Daoy (cell line): ENCODE measurements around the gene REP15. TPM values are rescaled to one million over a fixed set of nuclear protein-coding genes. Genes with fewer than 3 reads are reported as not detected.
"Not testable (repeated sequence)": the region's sequence is repeated elsewhere in the genome, so short reads cannot be mapped to it uniquely, and the experiment has no call there.

Experiments
- DNase-seq: peaks from one replicate; pipeline ENCODE4 v3.0.0-alpha.2; 2015; ENCODE audit warnings: low read depth
- total RNA-seq: library from RNA; depleted of rRNA; stranded (reverse); fragments of >200 nt; shearing (Covaris generic); gene quantifications from 2 replicates; pipeline ENCODE4 v1.2.3, GENCODE V29; 2014

REP15 gene
- total RNA-seq, 1 experiment from 2014 or later, result 1.8 TPM

DNA sequence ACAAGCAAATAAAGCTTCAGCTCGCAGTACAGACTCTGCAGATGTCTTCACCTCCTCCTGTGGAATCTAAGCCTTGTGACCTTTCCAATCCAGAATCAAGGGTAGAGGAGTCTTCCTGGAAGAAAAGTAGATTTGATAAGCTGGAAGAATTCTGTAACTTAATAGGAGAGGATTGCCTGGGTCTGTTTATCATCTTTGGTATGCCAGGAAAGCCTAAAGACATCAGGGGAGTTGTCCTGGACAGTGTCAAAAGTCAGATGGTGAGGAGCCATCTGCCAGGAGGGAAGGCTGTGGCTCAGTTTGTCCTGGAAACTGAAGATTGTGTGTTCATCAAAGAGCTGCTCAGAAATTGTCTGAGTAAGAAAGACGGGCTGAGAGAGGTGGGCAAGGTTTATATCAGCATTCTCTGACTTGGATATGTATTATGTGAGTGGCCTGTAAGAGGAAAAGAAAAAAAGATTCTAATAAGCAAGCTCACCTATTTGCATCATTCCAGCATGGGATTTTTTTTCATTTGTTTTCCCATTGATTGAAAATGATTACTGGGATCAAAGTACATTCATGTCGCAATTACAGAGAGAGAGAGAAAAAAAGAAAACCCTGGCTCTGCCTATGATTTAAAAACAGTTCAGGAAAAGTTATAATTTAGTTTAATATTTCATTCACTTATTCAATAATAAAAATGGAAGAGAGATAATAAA, 767 bp downstream of the REP15 start:
- no peak for DNase-seq

DNA sequence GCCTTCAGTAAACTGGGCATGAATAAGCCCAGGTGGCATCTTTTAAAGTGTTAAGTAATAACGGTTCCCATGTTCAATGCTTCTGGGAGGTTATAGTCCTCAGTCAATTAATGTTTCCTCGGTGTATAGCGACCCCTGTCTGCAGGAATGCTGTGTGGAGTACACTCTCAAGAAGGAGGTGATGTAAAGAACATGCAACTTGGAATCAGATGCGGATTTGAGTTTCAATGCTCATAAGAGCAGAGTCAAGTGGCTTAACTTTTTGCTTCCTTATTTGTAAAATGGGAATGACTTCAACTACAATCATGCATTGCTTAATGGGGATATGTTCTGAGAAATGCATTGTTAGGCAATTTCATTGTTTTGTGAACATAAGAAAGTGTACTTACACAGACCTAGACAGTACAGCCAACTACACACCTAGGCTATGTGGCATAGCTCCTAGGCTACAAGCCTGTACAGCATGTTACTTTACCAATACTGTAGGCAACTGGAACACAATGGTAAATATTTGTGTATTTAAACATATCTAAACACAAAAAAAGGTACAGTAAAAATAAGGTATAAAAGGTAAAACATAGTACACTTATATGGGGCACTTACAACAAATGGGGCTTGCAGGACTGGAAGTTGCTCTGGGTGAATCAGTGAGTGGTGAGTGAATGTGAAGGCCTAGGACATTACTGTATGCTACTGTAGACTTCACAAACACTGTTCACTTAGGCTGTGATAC, 7.6 kb downstream of the REP15 start:
- peak; percentile 73 for DNase-seq

DNA sequence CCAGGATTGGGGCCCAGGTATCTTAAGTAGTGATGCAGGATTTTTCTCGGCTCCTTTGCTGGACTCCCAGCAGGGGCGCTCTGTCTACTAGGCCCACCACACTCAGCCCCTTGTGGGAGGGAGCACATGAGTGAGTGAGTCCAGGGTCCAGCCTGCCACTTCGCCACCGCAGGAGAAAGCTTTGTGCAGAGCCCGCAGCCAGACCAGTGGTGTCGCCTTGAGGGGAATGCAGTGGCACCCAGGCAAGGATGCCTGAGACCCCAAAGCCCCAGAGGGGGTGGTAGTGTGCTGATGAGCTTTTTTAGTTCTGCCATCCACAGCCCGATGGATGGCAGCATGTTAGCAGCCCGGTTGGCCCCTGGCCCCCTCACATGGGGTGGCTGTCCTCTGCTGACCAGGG, 9.0 kb downstream of the REP15 start:
- DNase-seq, result no peak

DNA sequence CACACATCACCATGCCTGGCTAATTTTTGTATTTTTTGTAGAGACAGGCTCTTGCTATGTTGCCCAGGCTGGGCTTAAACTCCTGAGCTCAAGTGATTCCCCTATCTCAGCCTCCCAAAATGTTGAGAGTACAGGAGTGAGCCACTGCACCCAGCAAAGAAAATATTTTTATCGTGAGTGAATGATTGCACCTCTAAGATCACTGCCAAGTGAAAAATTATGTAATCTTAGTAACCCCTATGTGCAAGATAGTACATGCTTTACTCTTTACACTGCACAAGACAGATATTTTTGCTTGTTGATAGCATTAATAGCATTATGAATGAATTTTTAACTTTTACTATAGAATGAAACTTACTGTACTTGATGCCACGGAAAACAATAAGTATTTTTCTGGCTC, 11.0 kb downstream of the REP15 start:
- no peak for DNase-seq

DNA sequence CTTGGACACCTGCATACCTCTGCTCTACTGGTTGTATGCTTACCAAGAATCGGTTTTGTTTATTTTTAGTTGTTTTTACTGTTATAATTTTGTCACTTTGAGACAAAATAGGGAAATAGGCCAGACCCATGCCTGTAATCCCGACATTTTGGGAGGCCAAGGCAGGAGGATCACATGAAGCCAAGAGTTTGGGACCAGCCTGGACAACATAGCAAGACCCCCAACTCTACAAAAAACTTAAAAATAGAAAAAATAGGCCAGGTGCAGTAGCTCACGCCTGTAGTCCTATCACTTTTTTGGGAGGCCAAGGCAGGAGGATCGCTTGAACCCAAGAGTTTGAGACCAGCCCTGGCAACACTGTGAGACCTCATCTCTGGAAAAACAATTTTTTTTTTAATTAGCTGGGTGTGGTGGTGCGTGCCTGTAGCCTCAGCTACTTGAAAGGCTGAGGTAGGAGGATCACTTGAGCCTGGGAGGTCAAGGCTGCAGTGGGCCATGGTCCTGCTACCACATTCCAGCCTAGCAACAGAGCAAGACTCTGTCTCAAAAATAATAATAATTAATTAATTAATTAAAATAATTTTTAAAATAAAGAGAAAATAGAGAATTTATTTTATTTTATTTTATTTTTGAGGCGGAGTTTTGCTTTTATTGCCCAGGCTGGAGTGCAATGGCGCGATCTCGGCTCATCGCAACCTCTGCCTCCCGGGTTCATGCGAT, 13.1 kb downstream of the REP15 start:
- DNase-seq, result no peak

DNA sequence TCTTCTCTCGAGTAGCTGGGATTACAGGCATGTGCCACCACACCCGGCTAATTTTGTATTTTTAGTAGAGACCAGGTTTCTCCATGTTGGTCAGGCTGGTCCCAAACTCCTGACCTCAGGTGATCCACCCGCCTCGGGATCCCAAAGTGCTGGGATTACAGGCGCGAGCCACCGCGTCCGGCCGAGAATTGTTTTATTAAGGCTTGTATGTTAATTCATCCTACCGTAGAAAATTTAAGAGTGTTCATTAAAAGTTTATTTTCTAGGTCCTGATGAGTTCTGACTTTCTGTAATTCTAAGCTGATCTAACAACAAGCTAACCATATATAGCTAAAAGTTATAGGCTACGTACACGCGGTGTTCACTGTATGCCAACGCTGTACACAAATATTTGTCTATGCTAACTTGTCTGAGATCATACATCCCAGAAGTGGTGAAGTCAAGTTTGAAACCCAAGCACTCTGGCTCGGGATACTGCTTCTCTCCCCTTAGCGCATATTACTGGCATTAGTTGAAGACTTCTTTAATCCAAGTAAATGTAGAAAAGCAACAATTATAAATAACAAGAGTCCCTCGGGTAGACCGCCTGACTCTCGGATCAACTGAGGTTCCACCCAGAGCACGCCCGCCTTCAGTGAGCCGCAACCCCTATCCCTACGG, 13.8 kb downstream of the REP15 start:
- DNase-seq, result peak; percentile 29

DNA sequence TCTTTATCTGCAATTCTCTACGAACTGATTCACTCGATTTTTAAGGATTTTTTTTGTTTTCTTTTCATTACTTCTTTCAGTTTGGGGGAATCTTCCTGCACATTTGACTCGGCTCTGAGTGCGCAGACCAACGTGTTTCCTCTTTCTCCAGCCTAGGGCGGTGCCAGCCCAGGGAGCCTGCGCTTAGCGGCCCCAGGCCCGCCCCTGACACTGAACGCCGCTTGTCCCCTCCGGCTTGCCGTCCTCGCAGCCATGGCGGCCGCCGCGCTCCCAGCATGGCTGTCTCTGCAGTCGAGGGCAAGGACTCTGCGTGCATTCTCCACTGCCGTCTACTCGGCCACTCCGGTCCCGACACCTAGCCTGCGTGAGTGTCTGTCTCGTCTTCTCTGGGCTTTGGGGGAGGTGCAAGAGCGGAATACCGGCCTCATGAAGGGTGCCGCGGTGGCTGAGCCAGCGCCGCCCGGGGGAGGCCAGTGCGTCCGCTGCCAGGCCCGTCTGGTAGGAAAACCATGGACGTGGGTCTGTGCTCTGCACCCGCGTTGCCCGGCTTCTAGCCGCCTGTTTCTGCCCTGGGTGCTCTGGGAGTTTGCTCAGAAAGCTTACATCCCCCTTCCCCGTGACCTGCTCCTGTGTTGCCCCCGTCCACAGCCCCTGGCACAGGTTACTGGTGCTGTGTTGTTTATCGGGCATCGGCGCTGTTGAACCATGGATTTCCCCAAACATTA, 14.5 kb downstream of the REP15 start, which contains the start of gene MRPS35:
MRPS35 (plus strand) TSS at position 241 of the 725 bp plus-strand sequence; CDS start at position 253, 12 bp downstream.
- DNase-seq, result peak; percentile 97

DNA sequence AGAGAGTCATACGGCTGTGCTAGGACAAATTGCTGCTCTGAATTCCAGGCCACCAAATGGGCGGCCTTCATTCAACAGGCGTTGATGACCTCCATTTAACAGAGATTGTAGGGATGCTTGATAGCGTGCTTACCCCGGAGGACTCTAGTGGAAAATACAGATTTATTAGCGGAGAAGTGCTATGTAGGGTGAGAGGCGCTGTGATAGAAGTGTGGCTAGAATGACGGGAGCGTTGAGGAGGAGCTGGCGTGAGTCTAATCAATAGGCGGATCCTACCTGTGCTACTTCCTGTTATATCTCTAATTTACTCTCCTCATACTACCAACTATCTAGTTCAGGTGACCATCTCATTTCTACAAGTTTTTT, 15.1 kb downstream of the REP15 start:
- DNase-seq, result no peak

DNA sequence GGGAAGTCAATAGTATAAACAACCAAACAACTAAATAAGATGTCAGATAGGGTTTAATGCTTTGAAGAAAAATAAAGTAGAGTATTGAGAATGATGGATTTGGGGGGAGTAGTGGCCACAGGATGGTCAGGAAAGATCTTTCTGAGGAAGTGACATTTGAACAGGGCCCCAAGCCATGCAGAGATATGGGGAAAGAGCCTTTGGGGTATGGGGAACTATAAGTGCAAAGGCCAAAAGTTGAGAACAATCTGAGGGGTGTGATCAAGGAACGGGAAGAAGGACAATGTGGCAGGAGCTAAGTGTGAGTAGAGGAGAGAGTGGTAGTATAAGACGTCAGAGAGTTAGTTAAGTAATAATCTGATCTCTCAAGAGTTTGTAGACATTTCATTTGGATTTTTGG, 15.7 kb downstream of the REP15 start:
- DNase-seq, result no peak

DNA sequence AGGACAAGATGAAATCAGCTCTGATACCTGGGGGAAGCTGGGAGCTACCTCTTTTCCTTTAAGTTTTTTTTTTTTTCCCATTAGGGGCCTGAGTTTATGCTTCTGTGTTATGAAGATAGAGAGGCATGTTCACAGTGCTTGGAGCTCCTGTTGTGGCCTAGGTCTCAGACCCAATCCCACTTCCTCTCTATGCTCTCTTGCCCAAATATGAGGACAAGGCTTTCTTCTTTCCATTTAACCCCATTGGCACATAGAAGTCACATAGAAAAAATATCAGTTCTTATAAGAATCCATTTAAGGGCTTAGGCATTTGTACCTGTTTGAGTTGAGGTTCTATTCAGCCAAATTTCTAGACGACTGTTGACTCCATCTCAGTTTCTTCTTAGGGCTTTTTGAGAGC, 27.0 kb downstream of the REP15 start:
- no peak for DNase-seq

DNA sequence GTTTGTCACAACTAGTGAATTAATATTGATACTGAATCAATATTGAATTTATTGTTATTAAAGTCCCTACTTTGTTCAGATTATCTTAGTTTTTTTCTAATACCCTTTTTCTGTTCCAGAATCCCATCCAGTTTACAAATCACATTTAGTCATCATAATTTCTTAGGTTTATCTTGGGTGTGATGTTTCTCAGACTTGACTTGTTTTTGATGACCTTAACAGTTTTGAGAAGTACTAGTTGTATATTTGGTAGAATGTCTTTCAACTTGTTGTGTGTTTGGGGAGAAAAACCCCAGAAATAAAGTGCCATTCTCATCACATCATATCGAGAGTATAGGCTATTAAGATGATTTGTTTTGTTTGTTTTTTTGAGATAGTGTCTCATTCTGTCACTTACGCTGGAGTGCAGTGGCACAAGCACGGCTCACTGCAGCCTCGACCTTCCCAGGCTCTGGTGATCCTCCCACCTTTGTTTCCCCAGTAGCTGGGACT, 33.9 kb downstream of the REP15 start:
- no peak for DNase-seq

DNA sequence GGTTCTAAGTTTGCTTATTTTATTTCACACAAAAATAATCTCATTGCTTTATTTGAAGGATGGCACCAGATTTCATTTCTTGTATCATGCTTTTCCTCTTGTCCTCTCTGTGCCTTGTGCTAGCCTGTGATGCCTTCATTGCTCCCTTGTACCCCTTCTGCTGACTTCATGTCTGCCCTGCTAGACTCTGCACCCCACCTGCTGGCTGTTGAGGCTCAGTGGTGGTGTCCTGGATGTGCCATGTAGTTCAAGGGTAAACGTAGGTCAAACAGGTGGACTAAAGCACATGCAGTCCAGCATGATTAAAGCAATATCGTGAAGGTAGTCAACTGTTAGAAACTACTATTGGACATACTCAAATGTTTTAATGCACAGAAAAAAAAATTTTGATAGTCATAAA, 36.0 kb downstream of the REP15 start:
- no peak for DNase-seq

DNA sequence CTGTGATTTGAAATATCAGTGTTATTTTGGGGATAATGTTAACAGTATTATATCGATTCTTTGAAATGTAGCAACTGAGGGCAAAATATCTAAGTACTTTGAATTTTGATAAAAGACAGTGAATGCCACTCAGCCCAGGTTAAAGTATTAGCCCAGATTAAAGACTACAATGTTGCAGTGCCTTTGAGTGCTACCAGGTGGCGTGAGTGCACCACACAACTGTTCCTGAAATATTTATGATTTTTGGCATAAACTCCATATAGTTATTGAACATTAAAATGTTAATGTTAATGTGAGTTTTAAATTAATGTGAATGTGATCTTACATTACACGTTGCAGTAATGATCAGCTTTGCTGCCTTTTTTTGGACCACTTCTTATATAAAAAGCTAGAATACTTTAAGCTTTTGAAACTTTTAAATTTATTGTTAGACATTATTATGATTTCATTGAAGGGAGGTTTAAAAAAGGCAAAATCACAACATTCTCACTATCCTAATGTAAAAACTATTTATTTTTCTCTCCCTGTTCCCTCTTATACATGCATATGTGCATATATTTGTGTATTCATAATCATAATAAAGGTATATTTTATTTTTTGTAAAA, 36.9 kb downstream of the REP15 start:
- DNase-seq, result peak; percentile 29

DNA sequence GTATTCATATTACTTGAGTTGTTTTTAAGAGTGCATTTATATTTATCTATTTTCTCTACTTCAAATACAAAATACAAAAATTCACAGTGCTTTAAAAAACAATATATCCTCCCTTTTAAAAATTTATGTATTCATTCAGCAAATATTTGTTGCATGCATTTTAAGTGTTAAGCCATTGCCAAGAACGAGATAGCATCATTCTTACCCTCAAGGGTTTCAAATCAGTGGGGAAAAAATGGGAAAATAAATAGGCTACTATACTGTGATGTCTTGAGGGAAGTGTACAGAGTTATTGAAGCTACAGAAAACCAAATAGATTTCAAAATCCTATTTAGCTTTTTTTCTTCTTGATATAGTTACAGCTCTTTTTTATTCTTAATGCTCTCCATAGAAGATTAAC, 37.5 kb downstream of the REP15 start:
- DNase-seq, result no peak

DNA sequence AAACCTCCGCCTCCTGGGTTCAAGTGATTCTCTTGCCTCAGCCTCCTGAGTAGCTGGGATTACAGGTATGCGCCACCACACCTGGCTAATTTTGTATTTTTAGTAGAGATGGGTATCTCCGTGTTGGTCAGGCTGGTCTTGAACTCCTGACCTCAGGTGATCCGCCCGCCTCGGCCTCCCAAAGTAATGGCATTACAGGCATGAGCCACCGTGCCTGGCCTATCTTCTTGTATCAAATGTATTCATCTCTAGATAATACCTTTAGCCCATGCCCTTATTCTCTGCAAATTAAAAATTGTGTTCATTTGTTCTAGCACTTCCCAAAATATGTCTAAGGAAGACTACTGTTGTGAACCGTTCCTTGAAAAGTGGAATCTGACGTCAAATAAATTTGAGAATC, 38.1 kb downstream of the REP15 start:
- DNase-seq, result not testable (repeated sequence)

DNA sequence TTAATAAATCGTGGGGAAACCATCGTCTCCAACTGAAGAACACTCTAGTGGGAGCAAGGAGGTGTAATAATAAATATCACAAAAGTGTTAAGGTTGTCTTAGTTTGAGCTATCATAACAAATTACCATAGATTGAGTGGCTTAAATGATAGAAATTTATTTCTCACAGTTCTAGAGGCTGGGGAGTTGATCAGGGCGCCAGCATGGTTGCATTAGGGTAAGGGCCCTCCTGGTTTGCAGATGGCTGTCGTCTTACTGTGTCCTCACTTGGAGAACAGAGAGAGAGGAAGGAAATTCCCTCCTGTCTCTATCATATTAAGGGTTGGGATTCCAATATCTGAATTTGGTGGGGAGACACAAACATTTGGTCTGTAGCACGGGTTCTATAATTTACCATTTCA, 47.4 kb downstream of the REP15 start:
- DNase-seq, result no peak

DNA sequence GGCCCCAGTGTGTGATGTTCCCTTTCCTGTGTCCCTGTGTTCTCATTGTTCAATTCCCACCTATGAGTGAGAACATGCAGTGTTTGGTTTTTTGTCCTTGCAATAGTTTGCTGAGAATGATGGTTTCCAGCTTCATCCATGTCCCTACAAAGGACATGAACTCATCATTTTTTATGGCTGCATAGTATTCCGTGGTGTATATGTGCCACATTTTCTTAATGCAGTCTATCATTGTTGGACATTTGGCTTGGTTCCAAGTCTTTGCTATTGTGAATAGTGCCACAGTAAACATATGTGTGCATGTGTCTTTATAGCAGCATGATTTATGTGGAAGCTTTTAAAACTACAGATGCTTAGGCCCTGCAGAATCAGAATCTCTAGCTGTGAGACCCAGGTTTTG, 49.5 kb downstream of the REP15 start:
- not testable (repeated sequence) for DNase-seq
